ENCODE results near the gene GRHL1.

The GRHL1 gene

GRCh38 chr2:9980520-9980919, 29.0 kb downstream of the GRHL1 start:
- TF ChIP-seq CTCF (IDR thresholded peaks at IDR 0.05; ENCODE audit: insufficient read depth, missing control alignments), result no peak
- DNase-seq (ENCODE audit: insufficient read length, low spot score) (no peak), FAIRE-seq (no peak)

- DNase-seq (ENCODE audit: insufficient read length, low spot score), result no peak
- TF ChIP-seq CTCF (IDR thresholded peaks at IDR 0.05; ENCODE audit: insufficient read depth, missing control alignments), result no peak
- FAIRE-seq, result no peak
Measured at GRCh38 chr2:9981655-9982054, 30.2 kb downstream of the GRHL1 start.

- DNase-seq (ENCODE audit: insufficient read length, low spot score) (no peak), FAIRE-seq (no peak)
- TF ChIP-seq CTCF (IDR thresholded peaks at IDR 0.05; ENCODE audit: insufficient read depth, missing control alignments), result no peak
Measured at GRCh38 chr2:9982248-9982647, 30.8 kb downstream of the GRHL1 start.

- DNase-seq (ENCODE audit: insufficient read length, low spot score), result no peak
- FAIRE-seq, result no peak
- no peak for TF ChIP-seq CTCF (IDR thresholded peaks at IDR 0.05; ENCODE audit: insufficient read depth, missing control alignments)
Measured at GRCh38 chr2:9982891-9983290, 31.4 kb downstream of the GRHL1 start.

- TF ChIP-seq CTCF (IDR thresholded peaks at IDR 0.05; ENCODE audit: insufficient read depth, missing control alignments), result no peak
- FAIRE-seq (no peak), DNase-seq (ENCODE audit: insufficient read length, low spot score) (no peak)
Measured at GRCh38 chr2:9983401-9984216, 32.1 kb downstream of the GRHL1 start.

DNA sequence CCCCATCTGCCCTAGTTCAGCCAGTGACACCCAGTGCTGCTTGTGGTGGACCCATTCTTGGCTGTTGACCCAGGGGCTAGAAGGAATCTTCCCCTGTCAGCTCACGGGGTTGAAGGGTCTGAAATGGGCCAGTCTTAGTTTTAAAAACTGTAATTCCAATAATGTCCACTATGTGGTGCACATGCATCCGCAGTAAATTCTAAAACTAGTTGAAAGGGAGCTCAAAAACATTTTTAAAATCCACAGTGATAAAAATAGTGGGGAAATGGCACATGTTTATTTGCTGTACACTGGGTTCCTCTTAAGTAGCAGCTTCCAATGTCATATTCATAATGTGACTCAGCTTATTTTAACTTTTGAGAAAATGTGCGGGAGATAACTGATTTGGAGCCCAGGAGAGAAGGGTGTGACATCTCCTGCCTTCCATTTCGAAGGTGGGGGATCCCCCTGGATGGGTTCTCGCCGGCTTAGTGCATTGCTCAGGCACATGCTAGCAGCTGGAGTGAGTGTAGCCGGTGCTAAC, 32.8 kb downstream of the GRHL1 start:
- FAIRE-seq (no peak), DNase-seq (ENCODE audit: insufficient read length, low spot score) (peak; percentile 47)
- TF ChIP-seq CTCF (IDR thresholded peaks at IDR 0.05; ENCODE audit: insufficient read depth, missing control alignments), result peak; percentile 71

DNA sequence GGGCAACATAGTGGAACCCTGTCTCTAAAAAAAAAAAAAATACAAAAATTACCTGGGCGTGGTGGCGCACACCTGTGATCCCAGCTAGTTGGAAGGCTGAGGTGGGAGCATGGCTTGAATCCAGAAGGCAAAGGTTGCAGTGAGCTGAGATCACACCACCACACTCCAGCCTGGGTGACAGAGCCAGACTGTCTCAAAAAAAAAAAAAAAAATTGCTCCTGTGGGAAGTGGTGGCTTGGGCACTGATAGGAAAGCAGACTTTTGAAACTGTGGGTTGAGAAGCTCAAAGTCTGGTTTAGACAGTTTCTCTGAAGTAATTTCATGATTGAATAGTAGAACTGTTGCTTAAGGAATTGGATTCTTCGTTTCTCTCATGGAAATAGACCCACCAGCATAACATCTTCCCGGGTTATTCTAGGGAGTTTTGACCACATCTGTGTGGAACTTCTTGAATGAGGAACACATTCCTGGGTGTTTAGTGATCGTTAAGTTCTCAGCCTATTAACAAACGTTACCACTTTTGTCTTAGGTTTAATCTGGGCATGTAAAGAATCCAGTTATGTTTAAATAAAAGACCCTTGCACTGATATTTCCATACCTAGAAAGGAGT, 33.5 kb downstream of the GRHL1 start:
- DNase-seq (ENCODE audit: insufficient read length, low spot score) (no peak), FAIRE-seq (no peak)

More for the DNA sequence above, 33.5 kb downstream of the GRHL1 start:
- TF ChIP-seq CTCF (IDR thresholded peaks at IDR 0.05; ENCODE audit: insufficient read depth, missing control alignments), result no peak

Data from D721Med (cell line).